ENCODE measurements around the gene MTPN.

The MTPN gene

GRCh38 chr7:135924302-135924701 is 52.9 kb downstream of the MTPN start:
- no peak for DNase-seq (ENCODE audit: low read depth)

- DNase-seq (ENCODE audit: low read depth), result no peak
Observed at GRCh38 chr7:135922263-135922662, 54.9 kb downstream of the MTPN start.

GRCh38 chr7:135920478-135920877 is 56.7 kb downstream of the MTPN start:
- no peak for DNase-seq (ENCODE audit: low read depth)

- no peak for DNase-seq (ENCODE audit: low read depth)
Observed at GRCh38 chr7:135919071-135919841, 57.9 kb downstream of the MTPN start.

DNA sequence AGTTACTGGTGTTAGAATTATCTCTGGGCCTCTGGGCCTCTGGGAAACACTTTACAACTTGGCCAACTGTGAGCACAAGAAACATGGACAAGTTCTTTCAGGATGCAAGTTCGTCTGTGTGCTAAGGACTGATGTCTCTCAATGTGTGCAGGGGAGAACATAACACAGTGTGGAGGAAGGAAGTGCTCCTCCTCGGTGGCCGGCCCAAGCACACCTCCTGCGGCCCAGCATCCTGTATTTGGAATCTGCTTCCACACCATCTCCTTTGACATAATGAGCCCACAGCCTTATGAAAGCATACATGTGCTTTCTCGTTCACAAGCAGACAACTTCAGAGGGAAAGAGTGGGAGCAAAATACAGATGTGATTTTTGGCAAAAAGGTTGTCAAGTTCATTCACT is 59.0 kb downstream of the MTPN start:
- no peak for DNase-seq (ENCODE audit: low read depth)

- no peak for DNase-seq (ENCODE audit: low read depth)
Observed at GRCh38 chr7:135917721-135918120, 59.4 kb downstream of the MTPN start.

DNA sequence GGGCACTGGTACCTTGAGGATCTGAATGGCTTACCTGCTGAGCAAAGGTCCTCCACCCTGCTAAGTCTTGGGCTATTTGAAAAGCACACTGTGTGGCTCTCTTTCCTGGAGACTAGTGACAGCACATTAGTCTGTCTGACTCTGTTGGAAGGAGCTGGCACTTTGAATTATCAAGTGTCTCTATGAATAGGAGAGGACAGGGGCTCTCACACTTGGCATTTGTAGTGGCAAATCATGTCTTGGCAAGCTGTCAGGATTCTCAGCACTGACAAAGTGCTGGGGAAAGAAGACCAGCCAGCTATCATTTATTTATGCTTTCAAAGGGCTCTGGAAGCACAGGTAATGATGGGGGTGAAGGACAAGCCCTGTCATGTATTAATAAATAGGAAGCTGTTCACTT is 62.8 kb downstream of the MTPN start:
- DNase-seq (ENCODE audit: low read depth), result no peak

DNA sequence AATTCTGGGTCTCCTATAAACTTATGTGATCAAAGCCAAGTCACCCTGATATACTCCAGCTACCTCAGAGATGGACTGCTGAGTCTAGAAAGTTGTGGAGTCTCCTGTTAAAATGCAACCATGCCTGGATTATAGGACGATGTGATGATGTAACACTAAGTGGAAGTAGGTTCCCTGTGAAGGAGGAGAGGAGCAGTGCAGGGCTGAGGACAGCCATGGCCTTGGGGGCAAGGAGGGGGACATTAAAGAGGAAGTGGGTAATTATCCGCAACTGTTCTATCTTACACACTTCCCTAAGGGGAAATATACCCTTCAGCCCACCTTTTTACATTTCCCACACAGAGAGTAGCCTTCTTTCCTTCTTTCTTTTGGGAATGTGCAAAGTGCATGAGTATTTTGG is 63.8 kb downstream of the MTPN start:
- no peak for DNase-seq (ENCODE audit: low read depth)

- no peak for DNase-seq (ENCODE audit: low read depth)
Observed at GRCh38 chr7:135911099-135911498, 66.1 kb downstream of the MTPN start.

DNA sequence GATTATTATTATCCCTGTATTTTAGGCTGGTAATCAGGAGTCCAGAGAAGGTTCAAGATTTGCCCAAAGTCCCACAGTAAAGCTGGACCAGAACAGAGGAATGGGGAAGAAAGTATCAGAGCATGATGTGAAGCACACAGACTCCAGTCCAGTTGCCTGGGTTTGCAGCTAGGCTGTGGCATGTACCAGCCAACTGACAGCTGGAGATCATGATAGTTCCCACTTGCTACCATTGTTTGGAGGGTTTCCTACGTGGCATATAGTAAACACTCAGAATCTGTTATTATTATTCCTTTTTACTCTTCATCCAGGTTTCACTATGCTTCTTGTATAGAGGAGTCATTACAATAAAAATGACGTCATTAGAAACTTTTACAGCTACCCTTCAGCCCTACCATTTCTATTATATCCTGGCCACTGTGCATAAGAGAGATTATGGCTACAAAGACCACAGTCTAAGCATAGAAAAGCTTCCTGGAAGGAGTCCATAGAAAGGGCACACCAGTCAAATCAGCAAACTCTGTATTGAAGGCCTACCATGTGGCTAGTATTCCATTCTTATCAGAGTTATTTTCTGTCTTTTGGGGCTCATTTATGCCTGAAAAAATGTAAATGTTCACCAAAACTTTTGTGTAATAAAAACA is 66.6 kb downstream of the MTPN start:
- DNase-seq (ENCODE audit: low read depth), result no peak

DNA sequence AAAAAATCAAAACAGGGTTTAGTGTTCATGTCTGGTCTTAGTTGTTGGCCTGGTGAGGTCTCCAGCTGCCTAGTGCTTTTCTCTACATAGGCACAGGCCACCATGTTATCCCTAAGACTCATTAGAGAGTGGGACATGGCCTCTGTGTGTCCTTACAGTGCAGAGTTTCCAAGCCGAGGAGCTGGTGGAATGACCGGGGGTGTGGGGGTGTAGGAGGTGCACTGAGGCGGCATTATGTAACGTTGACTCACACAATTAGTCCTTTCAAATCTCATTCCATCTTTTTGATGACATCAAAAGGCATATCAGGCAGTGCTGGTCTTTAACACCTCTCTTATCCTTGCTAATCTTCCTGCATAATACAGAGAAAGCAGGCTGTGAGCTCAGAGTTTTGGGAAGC is 71.3 kb downstream of the MTPN start:
- no peak for DNase-seq (ENCODE audit: low read depth)

GRCh38 chr7:135905355-135905754 is 71.8 kb downstream of the MTPN start:
- no peak for DNase-seq (ENCODE audit: low read depth)

- DNase-seq (ENCODE audit: low read depth), result no peak
Observed at GRCh38 chr7:135904282-135904681, 72.9 kb downstream of the MTPN start.

DNA sequence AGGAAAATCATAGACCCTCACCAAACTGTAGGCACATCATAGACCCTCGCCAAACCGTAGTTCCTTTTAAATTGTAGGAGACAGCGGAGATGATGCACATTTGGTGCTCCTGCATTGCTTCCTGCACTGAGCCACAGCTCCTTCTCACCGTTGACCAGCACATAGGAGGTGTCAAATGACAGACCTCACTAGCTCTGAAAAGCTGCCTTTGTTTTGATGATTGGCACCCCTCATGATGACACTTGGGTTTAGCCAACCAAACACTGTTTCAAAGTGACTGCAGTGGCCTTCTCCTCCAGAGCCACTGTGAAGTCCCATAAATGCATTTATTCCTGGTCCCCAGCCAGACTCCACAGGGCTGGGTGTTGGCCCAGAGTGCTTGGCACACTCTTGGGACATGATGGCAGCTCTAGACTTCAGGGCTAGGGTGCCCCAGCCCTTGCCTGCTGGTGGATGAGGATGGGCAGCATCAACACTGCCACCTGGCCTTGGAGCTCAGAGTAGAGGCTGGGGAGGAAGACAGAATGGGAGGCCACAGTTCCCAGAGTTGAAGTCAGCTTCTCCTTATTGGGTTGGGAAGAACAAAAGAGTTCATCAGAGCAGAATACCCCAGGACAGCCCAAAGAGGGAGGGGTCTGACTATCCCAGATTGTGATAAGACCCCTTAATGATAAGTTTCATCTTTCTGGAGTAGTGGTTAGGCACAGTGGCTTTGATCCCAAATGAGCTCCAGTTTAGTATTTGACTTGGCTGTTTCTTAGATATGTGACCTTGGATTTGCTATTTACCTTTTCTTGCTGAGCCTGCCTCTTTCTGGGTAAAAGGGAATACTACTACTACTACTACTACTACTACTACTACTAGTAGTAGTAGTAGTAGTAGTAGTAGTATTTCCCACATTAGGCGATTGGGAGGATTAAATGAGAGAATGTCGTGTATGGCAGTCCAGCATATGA is 75.3 kb downstream of the MTPN start:
- no peak for DNase-seq (ENCODE audit: low read depth)

DNA sequence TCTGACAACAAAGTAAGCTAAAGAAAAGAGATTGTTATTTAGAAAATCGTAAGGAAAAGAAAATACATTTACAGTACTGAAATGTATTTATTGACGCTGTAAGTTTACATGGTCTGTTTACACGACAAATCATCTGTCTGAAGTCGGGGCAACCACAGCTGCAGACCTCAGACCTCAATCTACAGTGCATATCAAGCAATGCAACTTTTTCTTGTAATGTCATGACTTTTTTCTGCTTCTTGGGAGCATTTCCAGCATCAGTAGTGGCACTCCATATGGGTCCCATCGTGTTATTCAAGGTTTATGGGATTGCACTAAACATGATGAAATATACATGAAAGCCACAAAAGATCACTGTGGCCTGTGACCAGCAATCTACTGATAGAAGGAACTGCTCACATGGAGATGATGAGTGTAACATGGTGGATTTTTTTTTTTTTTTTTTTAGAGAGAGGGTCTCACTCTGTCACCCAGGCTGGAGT is 77.1 kb downstream of the MTPN start:
- DNase-seq (ENCODE audit: low read depth), result no peak

- DNase-seq (ENCODE audit: low read depth), result no peak
Observed at GRCh38 chr7:135899458-135900064, 77.6 kb downstream of the MTPN start.

DNA sequence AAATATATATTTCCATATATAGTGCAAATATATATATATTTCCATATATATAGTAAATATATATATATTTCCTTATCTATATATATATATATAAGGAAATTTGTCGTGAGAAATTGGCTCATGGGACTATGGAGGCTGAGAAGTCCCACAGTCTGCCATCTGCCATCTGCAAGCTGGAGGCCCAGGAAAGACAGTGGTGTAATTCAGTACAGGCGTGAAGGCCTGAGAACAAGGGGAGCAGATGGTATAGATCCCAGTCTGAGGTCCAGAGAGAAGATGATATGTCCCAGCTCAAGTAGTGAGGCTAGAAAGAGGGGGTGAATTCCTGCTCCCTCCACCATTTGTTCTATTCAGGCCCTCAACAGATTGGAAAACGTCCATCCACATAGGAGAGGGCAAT is 78.9 kb downstream of the MTPN start:
- no peak for DNase-seq (ENCODE audit: low read depth)

DNA sequence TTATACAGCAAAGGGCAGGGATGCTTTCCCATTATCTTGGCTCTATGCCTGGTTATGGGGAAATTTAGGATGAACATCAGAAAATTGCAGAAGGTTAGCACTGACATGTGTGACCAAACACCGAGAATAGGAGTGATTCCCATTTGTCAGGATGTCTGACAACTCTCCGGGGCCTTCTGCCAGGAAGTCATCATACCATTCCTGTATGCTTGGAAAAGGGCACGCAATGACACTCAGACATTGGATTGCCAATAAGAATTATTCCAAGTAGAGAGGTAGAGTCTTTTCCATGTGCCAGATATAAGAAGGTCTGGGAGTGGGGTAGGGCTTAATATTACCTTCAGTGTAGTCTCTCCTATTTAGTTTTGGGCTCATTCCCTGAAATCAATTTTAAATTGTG is 82.3 kb downstream of the MTPN start:
- no peak for DNase-seq (ENCODE audit: low read depth)

DNA sequence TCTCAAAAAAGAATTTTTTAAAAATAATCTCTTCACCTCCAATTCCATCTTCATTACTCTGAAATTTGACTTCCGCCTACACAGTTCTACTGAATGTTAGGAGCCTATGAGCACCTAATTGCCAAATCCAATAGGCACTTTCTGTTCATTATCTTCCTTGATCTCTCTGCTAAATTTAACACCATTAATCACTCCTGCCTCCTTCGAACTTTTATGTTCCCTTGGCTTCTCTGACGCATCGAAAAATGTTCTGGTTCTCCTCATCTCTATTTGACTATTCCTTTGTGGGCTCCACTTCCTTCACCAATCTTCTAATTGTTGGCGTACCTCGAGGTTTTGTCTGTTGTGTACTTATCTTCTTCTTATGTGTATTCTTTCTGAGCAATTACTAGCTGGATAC is 87.3 kb downstream of the MTPN start:
- DNase-seq (ENCODE audit: low read depth), result no peak

DNA sequence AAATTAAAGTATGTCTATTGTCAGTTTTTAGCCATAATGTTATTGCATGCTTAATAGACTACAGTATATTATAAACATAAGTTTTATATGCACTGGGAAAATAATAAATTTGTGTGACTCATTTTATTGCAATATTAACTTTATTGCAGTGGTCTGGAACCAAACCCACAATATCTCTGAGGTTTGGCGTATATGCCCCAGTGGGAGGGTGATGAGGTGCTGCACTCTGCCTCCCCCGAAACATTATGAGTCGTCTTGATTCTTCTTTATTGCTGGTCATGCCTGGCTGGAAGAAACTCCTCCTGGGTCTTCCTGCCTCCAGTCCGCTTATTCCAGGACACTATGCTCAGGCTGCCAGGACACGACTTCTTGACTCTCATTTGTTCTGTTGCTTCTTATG is 88.4 kb downstream of the MTPN start:
- no peak for DNase-seq (ENCODE audit: low read depth)

DNA sequence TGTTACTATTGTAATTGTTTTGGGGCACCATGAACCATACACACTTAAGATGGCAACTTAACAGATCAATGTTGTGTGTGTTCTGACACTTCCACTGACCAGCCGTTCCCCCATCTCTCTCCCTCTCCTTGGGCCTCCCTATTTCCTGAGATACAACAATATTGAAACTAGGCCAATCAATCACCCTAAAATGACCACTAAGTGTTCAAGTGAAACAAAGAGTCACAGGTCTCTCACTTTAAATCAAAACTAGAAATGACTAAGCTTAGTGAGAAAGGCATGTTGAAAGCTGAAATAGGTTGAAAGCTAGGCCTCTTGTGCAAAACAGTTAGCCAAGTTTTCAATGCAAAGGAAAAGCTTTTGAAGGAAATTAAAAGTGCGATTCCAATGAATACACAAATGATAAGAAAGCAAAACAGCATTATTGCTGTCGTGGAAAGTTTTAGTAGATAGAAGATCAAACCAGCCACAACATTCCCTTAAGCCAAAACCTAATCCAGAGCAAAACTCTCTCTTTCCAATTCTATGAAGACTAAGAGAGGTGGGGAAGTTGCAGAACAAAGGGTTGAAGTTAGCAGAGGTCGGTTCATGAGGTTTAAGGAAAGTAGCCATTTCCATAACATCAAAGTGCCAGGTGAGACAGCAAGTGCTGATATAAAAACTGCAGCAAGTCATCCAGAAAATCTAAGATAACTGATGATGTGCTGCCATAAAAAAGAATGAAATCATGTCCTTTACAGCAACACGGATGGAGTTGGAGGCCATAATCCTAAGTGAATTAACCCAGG is 90.6 kb downstream of the MTPN start:
- DNase-seq (ENCODE audit: low read depth), result no peak

All from stimulated activated CD8-positive, alpha-beta memory T cell treated with anti-CD3 and anti-CD28 coated beads, Interleukin-7, amount 100 ng/mL, for 24 hours (primary cell).